Measurements from ENCODE around the gene MKI67. TPM values are rescaled to one million over a fixed set of nuclear protein-coding genes. Genes with fewer than 3 reads are reported as not detected.

Gene MKI67
- total RNA-seq, 4 donors from 2014 or later, result 14.3 to 50.8 (median 26.1) TPM

DNA sequence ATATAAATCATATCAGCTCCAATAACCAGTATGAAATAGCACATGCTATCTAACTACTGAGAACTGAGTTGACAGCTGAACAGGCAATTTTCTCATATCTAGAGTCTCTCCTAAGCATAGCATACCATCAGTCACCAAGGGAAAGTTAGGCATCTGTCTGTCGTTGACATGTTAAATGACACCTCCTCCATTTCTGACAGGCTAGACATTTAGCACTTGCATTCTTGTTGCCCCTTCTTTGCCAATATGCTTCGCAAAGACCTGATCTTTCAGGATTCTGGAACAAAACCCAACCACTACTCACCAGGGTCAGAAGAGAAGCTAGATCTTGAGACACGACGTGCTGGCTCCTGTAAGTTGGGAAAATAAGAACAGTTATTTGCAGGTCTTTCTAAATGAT is 10.0 kb downstream of the MKI67 start:
- WGBS, 2 donors, result 70 to 78% methylated on average over 4 of the region's 4 CpGs
- Histone ChIP-seq H3K4me3 (no peak overlapping the region), H3K27ac (no peak overlapping the region), H3K36me3 (peaks cover 0 to 22% (median 0%) of the 10 kb centered on the region in 3 donors), H3K4me1 (no peaks in the 10 kb centered on the region), H3K9me3 (no peaks in the 10 kb centered on the region), H3K27me3 (no peaks in the 10 kb centered on the region)
- DNase-seq, result no peak
- TF ChIP-seq POLR2A (IDR thresholded peaks at IDR 0.05), result no peak
- TF ChIP-seq, protein P1, sequence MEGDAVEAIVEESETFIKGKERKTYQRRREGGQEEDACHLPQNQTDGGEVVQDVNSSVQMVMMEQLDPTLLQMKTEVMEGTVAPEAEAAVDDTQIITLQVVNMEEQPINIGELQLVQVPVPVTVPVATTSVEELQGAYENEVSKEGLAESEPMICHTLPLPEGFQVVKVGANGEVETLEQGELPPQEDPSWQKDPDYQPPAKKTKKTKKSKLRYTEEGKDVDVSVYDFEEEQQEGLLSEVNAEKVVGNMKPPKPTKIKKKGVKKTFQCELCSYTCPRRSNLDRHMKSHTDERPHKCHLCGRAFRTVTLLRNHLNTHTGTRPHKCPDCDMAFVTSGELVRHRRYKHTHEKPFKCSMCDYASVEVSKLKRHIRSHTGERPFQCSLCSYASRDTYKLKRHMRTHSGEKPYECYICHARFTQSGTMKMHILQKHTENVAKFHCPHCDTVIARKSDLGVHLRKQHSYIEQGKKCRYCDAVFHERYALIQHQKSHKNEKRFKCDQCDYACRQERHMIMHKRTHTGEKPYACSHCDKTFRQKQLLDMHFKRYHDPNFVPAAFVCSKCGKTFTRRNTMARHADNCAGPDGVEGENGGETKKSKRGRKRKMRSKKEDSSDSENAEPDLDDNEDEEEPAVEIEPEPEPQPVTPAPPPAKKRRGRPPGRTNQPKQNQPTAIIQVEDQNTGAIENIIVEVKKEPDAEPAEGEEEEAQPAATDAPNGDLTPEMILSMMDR (IDR thresholded peaks at IDR 0.05), result no peak
- intact Hi-C loops (cut with DNase I), result no loop called here

DNA sequence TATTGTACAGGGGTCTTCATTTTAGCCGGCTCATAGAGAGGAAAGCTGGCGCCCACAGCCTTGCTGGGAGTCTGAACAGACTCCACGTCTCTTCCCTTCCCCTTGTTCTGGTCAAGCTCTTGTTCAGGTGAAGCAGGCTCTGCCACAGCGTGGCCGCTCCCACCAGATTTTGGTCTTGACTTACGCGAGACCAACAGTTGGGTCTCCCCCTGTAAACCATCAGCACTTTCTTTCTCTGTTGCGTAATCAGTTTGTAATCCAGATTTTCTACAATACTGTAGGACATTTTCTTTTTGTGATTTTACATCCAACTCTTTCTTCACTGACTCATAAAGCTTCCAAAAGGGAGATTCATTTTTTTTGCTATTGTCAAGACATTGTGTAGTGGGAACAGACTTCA is 10.9 kb downstream of the MKI67 start:
- DNase-seq, result no peak
- TF ChIP-seq, protein P1 (IDR thresholded peaks at IDR 0.05), result no peak
- no peak for TF ChIP-seq POLR2A (IDR thresholded peaks at IDR 0.05)
- WGBS, 2 donors, result 96 to 100% methylated on average over 7 to 8 of the region's 8 CpGs
- H3K4me3 ChIP-seq, result no peak overlapping the region
- intact Hi-C loops (cut with DNase I), result no loop called here
- H3K9me3 ChIP-seq, result no peaks in the 10 kb centered on the region
- H3K36me3 ChIP-seq, result peaks cover 0 to 22% (median 0%) of the 10 kb centered on the region in 3 donors
- H3K27me3 ChIP-seq, result no peaks in the 10 kb centered on the region
- no peaks in the 10 kb centered on the region for H3K4me1 ChIP-seq
- no peak overlapping the region for H3K27ac ChIP-seq

DNA sequence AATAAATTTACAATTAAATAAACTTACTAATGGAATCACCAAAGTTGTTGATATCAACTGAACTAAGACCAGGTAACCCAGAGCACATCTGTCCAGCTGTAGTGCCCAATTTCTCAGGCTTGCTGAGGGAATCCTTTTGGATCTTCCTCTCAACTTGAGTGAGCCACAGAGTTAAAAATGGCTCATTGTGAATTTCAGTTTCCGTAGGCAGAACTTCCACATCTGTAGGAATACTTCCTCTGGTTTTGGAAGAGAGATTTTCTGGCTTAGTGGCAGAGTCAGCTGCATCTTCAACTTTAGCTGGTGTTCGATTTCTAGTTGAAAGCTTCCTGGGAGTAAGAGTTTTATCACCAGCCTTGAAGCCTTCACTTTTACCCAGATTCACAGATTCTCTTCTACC is 11.3 kb downstream of the MKI67 start:
- 85 to 87% methylated on average over 2 of the region's 2 CpGs for WGBS, 2 donors
- Histone ChIP-seq H3K36me3 (peaks cover 0 to 22% (median 0%) of the 10 kb centered on the region in 3 donors), H3K9me3 (no peaks in the 10 kb centered on the region), H3K4me1 (no peaks in the 10 kb centered on the region), H3K27me3 (no peaks in the 10 kb centered on the region), H3K4me3 (no peak overlapping the region), H3K27ac (no peak overlapping the region)
- DNase-seq, result no peak
- intact Hi-C loops (cut with DNase I), result no loop called here
- TF ChIP-seq, protein P1 (IDR thresholded peaks at IDR 0.05), result no peak
- TF ChIP-seq POLR2A (IDR thresholded peaks at IDR 0.05), result no peak

DNA sequence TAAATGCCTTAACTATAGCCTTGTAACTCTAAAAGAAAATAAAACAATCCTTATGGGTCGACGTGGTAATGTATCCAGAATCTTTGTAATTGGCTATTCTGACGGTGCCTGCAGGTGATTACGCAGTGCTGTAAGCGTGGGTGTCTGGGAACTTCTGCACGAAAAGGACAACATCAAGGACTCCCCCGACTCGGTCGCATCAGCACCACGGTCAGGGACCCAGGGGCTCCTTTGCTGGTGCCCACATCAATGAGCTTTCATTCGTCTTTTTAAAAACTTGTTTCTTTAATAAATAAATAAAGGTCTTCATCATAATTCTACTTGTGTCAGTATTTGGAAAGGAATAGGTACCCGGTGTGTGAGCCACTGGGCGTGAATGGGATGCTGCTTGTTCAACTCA is 13.2 kb downstream of the MKI67 start:
- WGBS, 2 donors, result 91 to 93% methylated on average over 13 of the region's 13 CpGs
- TF ChIP-seq POLR2A (IDR thresholded peaks at IDR 0.05), result no peak
- TF ChIP-seq, protein P1 (IDR thresholded peaks at IDR 0.05), result no peak
- Histone ChIP-seq H3K27me3 (no peaks in the 10 kb centered on the region), H3K27ac (no peak overlapping the region), H3K4me3 (no peak overlapping the region), H3K36me3 (peaks cover 0 to 30% (median 0%) of the 10 kb centered on the region in 3 donors), H3K4me1 (no peaks in the 10 kb centered on the region), H3K9me3 (no peaks in the 10 kb centered on the region)
- intact Hi-C loops (cut with DNase I), result no loop called here
- DNase-seq, result no peak

DNA sequence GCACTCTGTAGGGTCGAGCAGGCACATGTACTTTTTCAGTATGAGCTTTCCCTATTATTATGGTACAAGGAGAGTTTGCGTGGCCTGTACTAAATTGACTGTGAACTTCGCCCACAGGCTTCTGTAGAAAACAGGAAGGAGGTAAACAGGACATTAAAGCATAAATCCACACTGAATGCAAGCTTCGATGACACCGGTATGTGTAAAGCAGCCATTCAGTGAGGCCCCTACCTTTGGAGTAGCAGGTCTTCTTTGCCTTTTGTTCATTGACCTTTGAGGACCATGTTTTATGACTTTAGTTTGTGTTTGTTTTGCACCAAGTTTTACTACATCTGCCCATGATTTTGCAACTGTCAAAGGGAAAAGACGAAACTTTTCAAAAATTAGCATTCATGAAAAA is 14.5 kb downstream of the MKI67 start:
- TF ChIP-seq, protein P1 (IDR thresholded peaks at IDR 0.05), result no peak
- TF ChIP-seq POLR2A (IDR thresholded peaks at IDR 0.05), result no peak
- no peaks in the 10 kb centered on the region for H3K4me1 ChIP-seq
- 94 to 95% methylated on average over 6 of the region's 6 CpGs for WGBS, 2 donors
- no peaks in the 10 kb centered on the region for H3K9me3 ChIP-seq
- H3K27me3 ChIP-seq, result no peaks in the 10 kb centered on the region
- no peak overlapping the region for H3K4me3 ChIP-seq
- H3K36me3 ChIP-seq, result peaks cover 0 to 43% (median 0%) of the 10 kb centered on the region in 3 donors
- DNase-seq, result no peak
- intact Hi-C loops (cut with DNase I), result no loop called here
- H3K27ac ChIP-seq, result no peak overlapping the region
